ENCODE measurements around the gene TMPRSS2. TPM values are rescaled to one million over a fixed set of nuclear protein-coding genes. Genes with fewer than 3 reads are reported as not detected.
A peak's percentile ranks its signal among the peaks of the same experiment; 100 is the strongest.

Gene TMPRSS2
- total RNA-seq, 2 experiments from 2014 or later, result not detected

GRCh38 chr21:41453761-41454160 lies 54.2 kb downstream of the TMPRSS2 start:
- Mint-ChIP-seq H3K36me3 (ENCODE audit: low read depth) (peaks cover 97% of the 10 kb centered on the region), H3K27me3 (no peaks in the 10 kb centered on the region), H3K9me3 (no peaks in the 10 kb centered on the region), H3K4me3 (no peak overlapping the region), H3K27ac (peak overlapping the region; percentile 39), H3K4me1 (ENCODE audit: low read depth) (peaks cover 4% of the 10 kb centered on the region)
- Histone ChIP-seq H3K9me3 (ENCODE audit: control insufficient read depth in 1 of 2, insufficient read depth in 1 of 2, low read length in 2 of 2) (no peaks in the 10 kb centered on the region), H3K36me3 (ENCODE audit: insufficient read depth, low read length) (peaks cover 72% of the 10 kb centered on the region), H3K4me3 (ENCODE audit: low read length) (no peak overlapping the region), H3K27ac (ENCODE audit: low read depth in 1 of 2, low read length in 2 of 2) (no peak overlapping the region), H3K27me3 (ENCODE audit: control insufficient read depth in 1 of 2, insufficient read depth in 2 of 2, low read length in 2 of 2) (no peaks in the 10 kb centered on the region), H3K4me1 (ENCODE audit: insufficient read depth, low read length) (no peaks in the 10 kb centered on the region)
- POLR2A ChIA-PET, result no interaction called here
- ATAC-seq (ENCODE audit: poor library complexity) (no peak), DNase-seq (peak in 1 of 14 experiments; percentile 6)
- CTCF ChIA-PET, result interaction anchor here (7.2 kb wide), 1 partner anchor 170 kb away, joined by 73 read pairs; no protein-coding TSS in a partner anchor
- intact Hi-C loops (cut with DNase I, micrococcal nuclease), result no loop called here
- TF ChIP-seq CTCF (IDR thresholded peaks at IDR 0.05), result no peak

- ChIA-PET POLR2A (no interaction called here), CTCF (no interaction called here)
- H3K27me3 ChIP-seq (ENCODE audit: control insufficient read depth in 1 of 2, insufficient read depth in 2 of 2, low read length in 2 of 2), result no peaks in the 10 kb centered on the region
- TF ChIP-seq CTCF (IDR thresholded peaks at IDR 0.05), result no peak
- peaks cover 68% of the 10 kb centered on the region for H3K36me3 ChIP-seq (ENCODE audit: insufficient read depth, low read length)
- no peak for ATAC-seq (ENCODE audit: poor library complexity)
- Mint-ChIP-seq H3K27me3 (no peaks in the 10 kb centered on the region), H3K27ac (peak overlapping the region; percentile 39), H3K4me3 (no peak overlapping the region), H3K4me1 (ENCODE audit: low read depth) (peaks cover 4% of the 10 kb centered on the region), H3K9me3 (no peaks in the 10 kb centered on the region), H3K36me3 (ENCODE audit: low read depth) (peaks cover 97% of the 10 kb centered on the region)
- no peak overlapping the region for H3K4me3 ChIP-seq (ENCODE audit: low read length)
- H3K27ac ChIP-seq (ENCODE audit: low read depth in 1 of 2, low read length in 2 of 2), result no peak overlapping the region
- peak in 1 of 14 experiments; percentile 26 for DNase-seq
- H3K4me1 ChIP-seq (ENCODE audit: insufficient read depth, low read length), result no peaks in the 10 kb centered on the region
- no peaks in the 10 kb centered on the region for H3K9me3 ChIP-seq (ENCODE audit: control insufficient read depth in 1 of 2, insufficient read depth in 1 of 2, low read length in 2 of 2)
- intact Hi-C loops (cut with DNase I, micrococcal nuclease), result no loop called here
Measured at GRCh38 chr21:41453198-41453597, 54.8 kb downstream of the TMPRSS2 start.

GRCh38 chr21:41451753-41452676 lies 55.9 kb downstream of the TMPRSS2 start:
- Histone ChIP-seq H3K9me3 (ENCODE audit: control insufficient read depth in 1 of 2, insufficient read depth in 1 of 2, low read length in 2 of 2) (no peaks in the 10 kb centered on the region), H3K27me3 (ENCODE audit: control insufficient read depth in 1 of 2, insufficient read depth in 2 of 2, low read length in 2 of 2) (no peaks in the 10 kb centered on the region), H3K36me3 (ENCODE audit: insufficient read depth, low read length) (peaks cover 66% of the 10 kb centered on the region), H3K27ac (ENCODE audit: low read depth in 1 of 2, low read length in 2 of 2) (no peak overlapping the region), H3K4me1 (ENCODE audit: insufficient read depth, low read length) (no peaks in the 10 kb centered on the region), H3K4me3 (ENCODE audit: low read length) (no peak overlapping the region)
- Mint-ChIP-seq H3K9me3 (no peaks in the 10 kb centered on the region), H3K36me3 (ENCODE audit: low read depth) (peaks cover 97% of the 10 kb centered on the region), H3K4me1 (ENCODE audit: low read depth) (peaks cover 4% of the 10 kb centered on the region), H3K27ac (peak overlapping the region; percentile 39), H3K27me3 (no peaks in the 10 kb centered on the region), H3K4me3 (no peak overlapping the region)
- intact Hi-C loops (cut with DNase I, micrococcal nuclease), result no loop called here
- no peak for TF ChIP-seq CTCF (IDR thresholded peaks at IDR 0.05)
- ChIA-PET POLR2A (no interaction called here), CTCF (no interaction called here)
- DNase-seq (peak in 1 of 14 experiments; percentile 40), ATAC-seq (ENCODE audit: poor library complexity) (no peak)

Measured in CD4-positive, alpha-beta T cell (primary cell).